HG03159 (cell line): ENCODE measurements around the gene SUPT4H1.
A peak's percentile ranks its signal among the peaks of the same experiment; 100 is the strongest.
"Not testable (repeated sequence)": the region's sequence is repeated elsewhere in the genome, so short reads cannot be mapped to it uniquely, and the experiment has no call there.

Source experiments
- ATAC-seq: cut with Tn5 transposase; IDR thresholded peaks from one replicate; pipeline ENCODE4 v1.9.1; 2021; ENCODE audit warnings: mild to moderate bottlenecking, moderate library complexity; ENCODE audit not compliant: unreplicated experiment

Gene SUPT4H1

GRCh38 chr17:58351831-58352595 lies at the start of gene SUPT4H1:
SUPT4H1 (minus strand) TSS chr17:58352201; CDS start chr17:58352135, 66 bp downstream.
- ATAC-seq, result peak; percentile 90

- no peak for ATAC-seq
Measured at GRCh38 chr17:58401287-58401686, 49.3 kb upstream of the SUPT4H1 start.

GRCh38 chr17:58400826-58401225 lies 48.8 kb upstream of the SUPT4H1 start:
- no peak for ATAC-seq

GRCh38 chr17:58399974-58400373 lies 48.0 kb upstream of the SUPT4H1 start:
- no peak for ATAC-seq

GRCh38 chr17:58398574-58399266 lies 46.7 kb upstream of the SUPT4H1 start:
- no peak for ATAC-seq

GRCh38 chr17:58397421-58397820 lies 45.4 kb upstream of the SUPT4H1 start:
- ATAC-seq, result not testable (repeated sequence)

- no peak for ATAC-seq
Measured at GRCh38 chr17:58396173-58396572, 44.2 kb upstream of the SUPT4H1 start.

GRCh38 chr17:58394534-58395223 lies 42.7 kb upstream of the SUPT4H1 start:
- ATAC-seq, result no peak

- no peak for ATAC-seq
Measured at GRCh38 chr17:58391302-58391984, 39.4 kb upstream of the SUPT4H1 start.

- ATAC-seq, result no peak
Measured at GRCh38 chr17:58390884-58391283, 38.9 kb upstream of the SUPT4H1 start.

GRCh38 chr17:58388302-58389190 lies 36.5 kb upstream of the SUPT4H1 start:
- no peak for ATAC-seq

GRCh38 chr17:58387834-58388233 lies 35.8 kb upstream of the SUPT4H1 start:
- ATAC-seq, result no peak

GRCh38 chr17:58386708-58387107 lies 34.7 kb upstream of the SUPT4H1 start:
- no peak for ATAC-seq

GRCh38 chr17:58385359-58385899 lies 33.4 kb upstream of the SUPT4H1 start:
- ATAC-seq, result no peak

- no peak for ATAC-seq
Measured at GRCh38 chr17:58384897-58385296, 32.9 kb upstream of the SUPT4H1 start.

- ATAC-seq, result no peak
Measured at GRCh38 chr17:58383892-58384462, 32.0 kb upstream of the SUPT4H1 start.

GRCh38 chr17:58382872-58383242 lies 30.9 kb upstream of the SUPT4H1 start:
- no peak for ATAC-seq

GRCh38 chr17:58382108-58382871 lies 30.3 kb upstream of the SUPT4H1 start:
- ATAC-seq, result peak; percentile 74
